ENCODE data around the gene CREBL2.
"Not testable (repeated sequence)": the region's sequence is repeated elsewhere in the genome, so short reads cannot be mapped to it uniquely, and the experiment has no call there.

CREBL2 gene

GRCh38 chr12:12641650-12642049 is 30.0 kb downstream of the CREBL2 start:
- DNase-seq = no peak

- DNase-seq = no peak
Measured at GRCh38 chr12:12642916-12643315, 31.2 kb downstream of the CREBL2 start.

- no peak for DNase-seq
Measured at GRCh38 chr12:12645485-12645884, 33.8 kb downstream of the CREBL2 start.

DNA sequence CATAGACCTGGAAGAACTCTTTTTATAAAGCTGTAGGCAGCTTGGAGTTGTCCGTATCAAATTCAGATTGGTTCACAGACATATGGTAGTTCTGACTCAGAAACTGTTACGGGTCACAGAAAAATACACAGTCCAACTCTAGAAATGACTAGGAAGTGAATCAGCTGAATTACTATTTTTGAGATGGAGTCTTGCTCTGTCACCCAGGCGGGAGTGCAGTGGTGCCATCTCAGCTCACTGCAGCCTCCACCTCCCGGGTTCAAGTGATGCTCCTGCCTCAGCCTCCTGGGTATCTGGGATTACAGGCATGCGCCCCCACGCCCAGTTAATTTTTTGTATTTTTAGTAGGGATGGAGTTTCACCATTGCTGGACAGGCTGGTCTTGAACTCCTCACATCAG is 34.3 kb downstream of the CREBL2 start:
- not testable (repeated sequence) for DNase-seq

DNA sequence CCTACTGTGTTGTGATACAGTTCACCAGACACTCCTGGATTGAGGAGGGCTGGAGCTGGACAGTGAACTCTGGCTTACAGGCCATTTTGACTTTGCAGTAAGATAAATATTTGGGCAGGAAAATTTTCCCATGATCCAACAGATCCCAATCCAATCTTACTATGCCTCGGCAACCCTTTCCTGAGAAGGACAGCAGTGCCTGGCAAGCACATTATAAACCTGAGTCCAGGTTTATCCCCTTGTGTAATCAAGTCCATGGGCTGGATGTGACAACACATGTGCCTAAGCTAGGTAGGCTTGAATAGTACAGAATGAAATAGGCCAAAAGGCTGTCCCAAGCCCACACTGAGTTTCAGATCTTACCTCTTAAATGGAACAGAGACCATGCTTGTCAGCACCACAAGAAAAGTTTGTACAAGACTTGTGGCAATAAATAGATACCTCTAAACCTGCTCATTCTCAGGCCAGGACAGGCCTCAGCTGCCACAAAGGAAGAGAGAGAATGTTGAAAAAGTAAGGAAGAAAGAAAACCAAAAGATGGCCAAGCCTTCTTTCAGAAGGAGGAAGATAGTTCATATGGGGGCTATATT is 34.9 kb downstream of the CREBL2 start:
- DNase-seq = no peak

- no peak for DNase-seq
Measured at GRCh38 chr12:12648284-12648683, 36.6 kb downstream of the CREBL2 start.

- DNase-seq = no peak
Measured at GRCh38 chr12:12648951-12649650, 37.4 kb downstream of the CREBL2 start.

DNA sequence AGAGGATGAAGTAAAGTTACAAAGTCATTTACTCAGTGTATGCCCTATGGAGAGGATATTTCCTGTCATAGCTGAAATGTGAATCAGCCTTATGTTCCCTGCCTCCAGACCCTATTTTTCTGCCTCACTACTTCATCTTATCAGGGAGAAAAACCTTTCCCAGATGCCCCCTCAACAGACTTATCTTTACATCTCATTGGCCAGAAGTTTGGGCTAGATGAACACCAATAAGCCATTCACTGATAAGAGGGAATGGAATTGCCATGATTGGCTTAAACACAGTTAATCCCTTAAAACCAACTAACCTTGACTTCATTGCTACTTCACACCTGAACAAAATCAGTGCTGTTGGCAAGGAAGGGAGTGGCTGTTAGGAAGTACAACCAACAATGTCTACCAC is 40.1 kb downstream of the CREBL2 start:
- no peak for DNase-seq

DNA sequence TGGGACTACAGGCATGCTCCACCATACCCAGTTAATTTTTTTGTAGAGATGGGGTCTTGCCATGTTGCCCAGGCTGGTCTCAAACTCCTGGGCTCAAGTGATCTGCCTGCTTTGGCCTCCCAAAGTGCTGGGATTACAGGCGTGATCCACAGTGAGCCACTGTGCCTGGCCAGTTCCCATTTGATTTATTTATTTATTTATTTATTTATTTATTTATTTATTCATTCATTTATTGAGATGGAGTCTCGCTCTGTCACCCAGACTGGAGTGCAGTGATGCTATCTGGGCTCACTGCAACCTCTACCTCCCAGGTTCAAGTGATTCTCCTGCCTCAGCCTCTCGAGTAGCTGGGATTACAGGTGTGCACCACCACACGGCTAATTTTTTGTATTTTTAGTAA is 41.0 kb downstream of the CREBL2 start:
- DNase-seq = not testable (repeated sequence)

DNA sequence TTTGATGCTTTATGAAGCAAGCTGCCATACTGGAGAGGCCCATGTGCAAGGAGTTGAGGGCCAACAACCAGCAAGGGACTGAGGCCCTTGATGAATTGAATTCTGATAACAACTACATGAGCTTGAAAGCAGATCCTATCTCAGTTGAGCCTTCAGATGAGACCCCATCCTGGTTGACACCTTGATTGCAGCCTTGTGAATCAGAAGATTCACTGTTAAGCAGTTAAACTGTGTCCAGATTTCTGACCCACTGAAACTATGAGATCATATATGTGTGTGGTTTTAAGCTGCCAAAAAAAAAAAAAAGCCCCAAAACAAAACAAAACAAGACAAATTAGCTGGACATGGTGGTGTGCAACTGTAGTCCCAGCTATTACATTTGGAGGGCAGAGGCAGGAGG is 42.2 kb downstream of the CREBL2 start:
- no peak for DNase-seq

DNA sequence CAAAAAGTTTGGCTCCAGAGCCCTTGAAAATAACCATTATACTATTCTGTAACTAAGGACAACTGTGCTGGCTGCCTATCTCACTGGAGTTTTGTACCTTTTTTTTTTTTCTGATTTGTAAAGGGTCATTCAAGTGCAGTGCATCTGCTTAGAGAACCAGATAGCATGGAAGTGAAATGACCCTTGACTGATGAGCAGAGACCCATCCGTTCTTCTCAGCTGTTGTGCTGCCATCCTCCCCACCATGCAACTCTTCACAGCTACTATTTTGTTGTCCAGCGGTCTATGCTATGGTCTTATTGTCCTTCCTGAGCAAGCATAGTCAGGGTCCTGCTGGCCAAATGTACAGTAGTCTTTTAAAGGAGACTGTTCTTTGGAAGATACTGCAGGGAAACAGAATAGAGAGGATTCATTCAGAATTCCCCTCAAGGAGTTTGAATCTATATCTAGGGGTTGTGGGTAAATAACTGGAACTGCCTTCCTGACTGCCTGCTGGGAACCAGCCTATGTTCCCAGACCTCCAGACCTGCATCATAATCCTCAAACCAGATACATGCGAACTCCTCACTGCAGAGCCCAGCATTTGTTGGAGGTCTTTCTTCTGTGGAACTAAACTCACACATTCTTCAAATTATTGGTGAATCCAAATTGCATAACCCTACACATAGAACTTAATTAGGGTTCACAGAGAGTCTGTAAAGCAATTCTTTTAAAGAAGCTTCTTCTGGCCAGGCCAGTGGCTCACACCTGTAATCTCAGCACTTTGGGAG is 43.2 kb downstream of the CREBL2 start:
- DNase-seq = no peak

DNA sequence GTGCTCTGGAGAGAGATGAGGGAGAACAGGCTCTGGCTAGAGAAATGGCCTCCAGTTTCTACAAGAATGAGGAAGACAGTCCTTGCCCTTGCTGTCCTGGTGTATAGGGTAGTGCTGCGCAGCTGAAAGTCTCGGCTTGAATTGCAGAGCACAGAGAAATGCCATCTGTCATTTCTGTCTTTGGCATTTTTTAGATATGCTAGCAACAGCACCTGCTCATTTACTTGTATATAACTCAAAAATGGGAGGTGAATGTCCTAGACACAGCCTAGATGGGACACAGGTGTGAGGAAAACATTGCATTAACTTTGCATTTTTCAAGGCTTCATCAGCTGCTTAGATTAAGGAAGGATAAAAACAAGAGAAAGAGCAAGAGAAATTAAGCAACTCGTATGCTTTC is 48.5 kb downstream of the CREBL2 start:
- no peak for DNase-seq

- no peak for DNase-seq
Measured at GRCh38 chr12:12661086-12661856, 49.6 kb downstream of the CREBL2 start.

DNA sequence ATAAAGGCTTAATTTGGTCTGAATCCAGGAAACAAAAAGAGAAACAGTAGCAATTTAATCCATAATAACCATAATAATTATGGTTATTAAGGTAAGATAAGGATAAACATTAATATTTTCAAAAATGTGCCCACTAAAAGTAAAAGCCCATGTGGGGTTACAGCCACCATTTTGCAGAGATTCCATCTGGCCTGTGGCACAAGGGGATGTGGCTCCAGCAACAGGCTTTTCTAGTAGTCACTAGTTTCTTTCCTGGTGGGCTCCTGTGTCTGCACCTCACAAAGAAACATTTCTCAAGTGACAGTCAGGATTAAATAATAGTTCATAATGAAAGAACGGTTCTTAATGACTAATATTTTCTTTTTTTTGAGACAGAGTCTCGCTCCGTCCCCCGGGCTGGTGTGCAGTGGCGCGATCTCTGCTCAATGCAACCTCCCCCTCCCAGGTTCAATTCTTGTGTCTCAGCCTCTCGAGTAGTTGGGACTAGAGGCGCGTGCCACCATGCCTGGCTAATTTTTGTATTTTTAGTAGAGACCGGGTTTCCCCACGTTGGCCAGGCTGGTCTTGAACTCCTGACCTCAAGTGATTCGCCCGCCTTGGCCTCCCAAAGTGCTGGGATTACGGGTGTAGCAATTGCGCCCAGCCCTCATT is 52.1 kb downstream of the CREBL2 start:
- DNase-seq = no peak

DNA sequence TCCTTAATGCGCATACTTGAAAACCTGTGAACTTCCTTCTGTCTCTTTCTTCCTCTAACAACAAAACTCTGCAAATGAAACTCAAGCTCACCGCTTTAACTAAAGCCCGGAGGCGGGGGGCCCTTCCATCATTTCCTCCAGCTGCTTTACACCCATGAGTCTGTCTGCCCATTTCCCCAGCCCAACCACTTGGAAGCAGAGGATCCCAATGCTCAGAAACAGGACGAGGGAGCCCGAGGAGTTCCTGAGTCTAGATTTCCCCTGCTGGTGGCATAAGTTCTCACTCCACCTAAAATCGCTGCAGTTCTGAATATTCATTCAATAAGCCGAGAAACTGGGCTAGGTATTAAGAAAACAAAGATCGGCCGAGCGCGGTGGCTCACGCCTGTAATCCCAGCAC is 53.5 kb downstream of the CREBL2 start:
- no peak for DNase-seq

DNA sequence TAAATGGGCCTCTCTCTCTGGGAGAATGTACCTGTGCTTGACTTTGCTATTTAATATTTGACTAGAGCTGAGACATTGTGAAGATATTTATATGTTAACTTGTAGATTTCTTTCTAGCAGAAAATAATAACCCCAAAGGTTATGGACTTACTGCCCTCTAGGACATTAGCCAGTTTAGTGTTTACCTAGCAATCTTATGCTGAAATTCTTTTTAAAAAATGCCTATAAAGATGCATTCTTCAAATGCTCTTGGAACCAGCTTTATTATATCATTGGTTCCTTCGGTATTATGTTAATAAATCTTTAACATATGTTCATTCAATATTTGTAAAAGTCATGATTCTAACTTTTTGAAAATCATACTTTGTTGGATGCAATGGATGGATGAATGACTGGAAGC is 56.3 kb downstream of the CREBL2 start:
- DNase-seq = no peak

DNA sequence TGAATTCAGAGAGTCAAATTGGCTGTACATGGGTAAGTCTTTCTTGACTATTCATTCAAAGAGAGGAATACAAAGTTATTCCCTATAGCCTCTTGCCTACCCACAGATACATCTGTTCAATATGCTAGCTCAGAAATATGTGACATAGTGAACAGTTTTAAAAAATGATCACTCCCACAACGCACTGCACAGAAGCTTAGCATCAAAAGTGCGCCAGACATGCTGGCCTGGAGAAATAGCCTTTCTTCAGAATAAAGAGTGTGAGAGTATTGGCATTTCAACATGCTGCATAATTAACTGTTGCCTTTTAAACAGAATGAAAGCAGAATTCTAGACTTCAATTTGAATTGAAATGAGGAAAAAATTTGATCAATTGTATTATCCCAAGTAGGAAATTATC is 57.3 kb downstream of the CREBL2 start:
- DNase-seq = no peak

DNA sequence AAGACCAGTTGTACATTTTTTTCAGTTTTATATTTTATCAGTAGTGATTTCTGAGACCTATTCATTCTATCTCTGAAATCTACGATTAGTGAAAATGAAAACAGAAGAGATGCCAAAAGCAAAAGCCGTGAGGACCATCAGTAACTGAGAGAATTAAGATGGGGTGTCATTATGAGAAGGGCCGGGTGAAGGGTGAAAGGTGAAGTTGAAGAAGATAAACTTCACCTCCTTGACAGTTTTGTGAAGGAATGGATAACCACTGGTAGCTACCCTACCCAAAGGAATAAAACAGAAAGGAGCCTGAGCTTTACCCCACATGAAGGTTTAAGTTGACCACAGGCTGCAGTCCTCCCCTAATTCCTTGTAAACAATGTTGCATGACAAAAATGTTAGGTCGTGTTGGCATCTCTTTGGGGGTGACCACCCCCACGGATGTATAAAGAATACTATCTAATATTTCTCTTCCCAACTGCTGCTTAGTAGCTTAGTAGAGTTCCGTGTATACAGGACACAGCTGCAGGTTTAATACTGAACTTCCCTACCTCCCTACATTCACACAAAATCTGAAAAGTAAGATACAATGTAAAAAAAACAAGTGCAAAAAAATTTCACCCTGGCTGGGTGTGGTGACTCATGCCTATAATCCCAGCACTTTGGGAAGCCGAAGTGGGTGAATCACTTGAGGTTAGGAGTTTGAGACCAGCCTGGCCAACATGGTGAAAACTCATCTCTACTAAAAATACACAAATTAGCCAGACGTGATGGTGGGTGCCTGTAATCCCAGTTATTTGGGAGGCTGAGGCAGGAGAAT is 60.4 kb downstream of the CREBL2 start:
- no peak for DNase-seq

DNA sequence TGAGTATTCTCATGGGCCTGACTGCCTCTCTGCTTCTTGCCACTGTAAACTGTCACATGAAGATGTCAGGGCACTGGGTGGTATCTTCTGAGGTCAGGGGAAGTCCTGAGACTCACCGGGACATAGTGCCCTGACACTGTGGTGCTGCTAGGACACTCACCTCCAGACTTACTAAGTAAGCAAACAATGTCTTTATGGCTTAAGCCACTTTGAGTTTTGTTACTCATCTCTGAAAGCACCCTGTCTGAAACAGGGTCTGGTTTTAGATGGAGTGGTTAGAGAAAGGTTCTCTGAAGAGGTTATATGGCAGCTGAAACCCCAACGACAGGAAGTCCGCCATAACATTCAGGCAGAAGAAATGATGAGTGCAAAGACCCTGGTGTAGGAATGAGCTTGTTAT is 61.6 kb downstream of the CREBL2 start:
- no peak for DNase-seq

GRCh38 chr12:12676605-12677004 is 64.9 kb downstream of the CREBL2 start:
- no peak for DNase-seq

DNA sequence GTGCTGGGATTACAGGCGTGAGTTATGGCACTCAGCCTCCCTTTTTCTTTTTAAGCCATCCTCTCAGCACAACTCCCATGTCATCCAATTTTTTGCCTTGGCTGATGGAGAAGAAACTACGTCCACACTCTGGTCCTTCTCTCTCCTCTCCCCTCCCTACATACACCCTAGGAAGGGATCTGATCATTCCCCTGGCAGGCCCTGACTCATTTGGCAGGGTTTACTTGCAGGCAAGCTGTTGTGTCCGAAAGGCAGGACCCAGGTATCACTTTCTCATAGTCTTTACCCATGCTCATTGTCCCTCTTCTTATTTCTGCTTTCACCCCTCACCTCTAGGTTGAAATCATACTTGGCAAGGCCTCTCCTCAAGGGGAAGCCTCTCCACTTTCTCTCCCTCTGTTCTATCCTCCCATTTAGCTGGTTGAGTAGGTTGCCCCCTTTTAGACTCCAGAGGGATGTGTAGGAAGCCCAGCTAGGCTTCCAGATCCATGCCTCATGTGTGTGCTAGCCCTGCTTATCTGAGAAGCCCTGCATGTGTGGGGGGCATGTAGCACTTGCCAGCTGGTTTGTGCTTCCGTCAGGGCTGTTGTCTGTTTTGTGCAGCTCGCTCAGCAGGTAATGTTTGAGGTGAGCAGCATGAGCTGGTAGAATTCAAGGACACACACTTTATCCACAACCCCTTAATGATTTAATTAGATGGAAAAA is 69.5 kb downstream of the CREBL2 start:
- no peak for DNase-seq

All from bone marrow (tissue), 2 donors.